HG03103 (cell line): ENCODE measurements around the gene SOST.

Source experiments
- ATAC-seq: cut with Tn5 transposase; IDR thresholded peaks from one replicate; pipeline ENCODE4 v1.9.1; 2021; ENCODE audit warnings: low read depth; ENCODE audit not compliant: unreplicated experiment

The SOST gene

GRCh38 chr17:43713494-43714162, 45.0 kb downstream of the SOST start:
- ATAC-seq, result no peak

DNA sequence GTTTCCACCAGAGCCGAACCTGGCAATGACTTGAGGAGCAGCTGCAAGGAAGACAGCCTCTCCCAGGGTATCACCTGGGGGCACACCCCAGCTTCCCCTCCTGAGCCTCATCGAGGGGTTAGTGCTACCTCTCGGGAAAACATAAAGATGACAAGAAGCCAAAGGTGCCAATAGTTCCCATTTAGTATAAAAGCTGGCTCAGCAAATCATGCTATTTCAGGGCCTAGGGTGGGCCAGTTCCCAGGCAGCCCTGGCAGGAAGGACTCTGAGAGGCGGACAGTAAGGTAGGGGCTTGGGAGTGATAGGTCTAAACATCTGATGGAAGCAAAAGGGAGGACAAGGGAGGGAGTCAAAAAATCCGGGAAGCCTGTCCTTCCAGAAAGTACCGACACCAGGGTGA, 46.2 kb downstream of the SOST start:
- ATAC-seq, result no peak

DNA sequence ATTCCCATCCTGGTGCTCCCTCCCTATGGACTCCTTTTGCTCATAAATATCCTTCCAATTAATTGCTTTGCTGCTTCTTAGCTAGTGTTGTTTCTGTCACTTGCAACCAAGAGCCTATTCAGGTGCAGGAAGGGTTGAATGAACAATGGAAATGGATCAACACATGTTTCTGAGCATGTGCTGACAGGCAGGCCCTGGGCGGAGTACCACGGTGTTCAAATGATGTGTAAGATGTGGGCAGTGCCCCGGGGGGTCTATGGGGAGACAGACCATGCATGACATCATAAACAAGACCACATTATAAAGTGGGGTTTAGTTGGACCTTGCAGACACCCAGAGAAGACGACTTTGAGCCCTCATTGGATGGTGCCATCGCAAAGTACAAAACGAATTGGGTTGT, 48.5 kb downstream of the SOST start:
- ATAC-seq, result no peak

GRCh38 chr17:43709210-43709609, 49.4 kb downstream of the SOST start:
- no peak for ATAC-seq

DNA sequence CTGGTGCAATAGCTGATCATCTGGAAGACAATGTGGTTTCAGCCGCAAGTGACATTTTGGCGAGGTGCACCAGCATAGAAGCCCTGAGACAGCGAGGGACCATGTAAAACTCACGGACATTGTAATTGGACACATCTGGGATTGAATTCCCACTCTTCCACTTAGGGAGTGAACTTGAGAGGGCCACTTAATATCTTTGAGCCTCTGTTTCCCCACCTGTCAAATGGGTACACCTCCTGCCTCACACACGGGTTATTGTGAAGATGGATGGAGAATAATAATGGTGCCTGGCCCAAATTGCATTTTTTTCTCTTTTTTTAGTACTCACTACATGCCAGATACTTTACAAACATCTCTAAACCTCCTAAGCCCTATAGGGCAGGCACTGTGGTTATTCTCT, 51.4 kb downstream of the SOST start:
- no peak for ATAC-seq

DNA sequence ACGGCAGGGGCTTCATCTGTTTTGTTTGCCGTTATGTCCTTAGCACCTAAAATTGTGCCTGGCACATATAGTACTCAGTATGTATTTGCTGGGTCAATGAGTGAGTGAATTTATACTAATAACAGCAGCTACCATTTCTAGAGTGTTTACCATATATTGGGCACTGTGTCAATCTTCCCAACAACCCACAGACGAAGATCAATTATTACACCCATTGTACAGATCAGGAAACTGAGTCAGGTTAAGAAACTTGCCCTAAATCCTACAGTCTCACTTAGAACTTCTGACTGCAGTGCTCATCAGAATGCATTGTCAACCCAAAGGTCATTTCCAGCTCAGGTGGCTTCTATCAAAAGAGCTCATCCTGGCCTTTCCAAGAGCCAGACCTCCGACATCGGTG, 52.4 kb downstream of the SOST start:
- no peak for ATAC-seq
